Hepatocyte (in vitro differentiated cells): ENCODE measurements around the gene TNFRSF4. TPM values are rescaled to one million over a fixed set of nuclear protein-coding genes. Genes with fewer than 3 reads are reported as not detected.

Experiments used
- DNase-seq: peaks from one replicate; pipeline ENCODE4 v3.0.0-alpha.2; 2016; ENCODE audit warnings: low spot score
- H2AFZ ChIP-seq: fragments of 200-600 bp; sonication (generic); 2 replicates; pipeline ENCODE4 v1.6.0; 2016; ENCODE audit warnings: antibody characterized with exemption, mild to moderate bottlenecking
- H3K27ac ChIP-seq: fragments of 200-600 bp; sonication (generic); 2 replicates; pipeline ENCODE4 v1.5.1; 2016; ENCODE audit warnings: mild to moderate bottlenecking
- H3K27me3 ChIP-seq: fragments of 200-600 bp; sonication (generic); 2 replicates; pipeline ENCODE4 v1.6.1; 2016
- H3K36me3 ChIP-seq: fragments of 200-600 bp; sonication (generic); replicated peaks from 2 replicates; pipeline ENCODE4 v1.5.1; 2016; ENCODE audit warnings: low read depth; ENCODE audit not compliant: insufficient read depth
- H3K4me1 ChIP-seq: fragments of 200-600 bp; sonication (generic); 2 replicates; pipeline ENCODE4 v1.5.1; 2016; ENCODE audit warnings: mild to moderate bottlenecking, moderate library complexity; ENCODE audit not compliant: insufficient read depth
- H3K4me2 ChIP-seq: fragments of 200-600 bp; sonication (generic); 2 replicates; pipeline ENCODE4 v1.6.0; 2016
- H3K4me3 ChIP-seq: fragments of 200-600 bp; sonication (generic); 2 replicates; pipeline ENCODE4 v1.5.1; 2016; ENCODE audit warnings: mild to moderate bottlenecking
- H3K79me2 ChIP-seq: fragments of 200-600 bp; sonication (generic); 2 replicates; pipeline ENCODE4 v1.6.0; 2017; ENCODE audit warnings: mild to moderate bottlenecking
- H3K9me2 ChIP-seq: fragments of 200-600 bp; sonication (generic); replicated peaks from 2 replicates; pipeline ENCODE4 v1.6.0; 2017; ENCODE audit warnings: mild to moderate bottlenecking; ENCODE audit not compliant: insufficient read depth
- H3K9me3 ChIP-seq: fragments of 200-600 bp; sonication (generic); 2 replicates; pipeline ENCODE4 v1.5.1; 2016; ENCODE audit warnings: low read depth, mild to moderate bottlenecking
- H4K20me1 ChIP-seq: fragments of 200-600 bp; sonication (generic); 2 replicates; pipeline ENCODE4 v1.6.0; 2016; ENCODE audit warnings: mild to moderate bottlenecking; ENCODE audit not compliant: insufficient read depth, poor library complexity, severe bottlenecking
- CTCF ChIP-seq: fragments of 200-600 bp; sonication (generic); IDR thresholded peaks from 2 replicates; pipeline ENCODE4 v1.5.1; 2016; ENCODE audit warnings: antibody characterized with exemption, mild to moderate bottlenecking; ENCODE audit not compliant: poor library complexity
- EZH2 ChIP-seq: fragments of 200-600 bp; sonication (generic); IDR thresholded peaks from 2 replicates; pipeline ENCODE4 v1.6.1; 2016; ENCODE audit warnings: antibody characterized with exemption, mild to moderate bottlenecking, borderline replicate concordance
- EZH2phosphoT487 ChIP-seq: fragments of 200-600 bp; sonication (generic); IDR thresholded peaks from one replicate; pipeline ENCODE4 v1.6.1; 2018; ENCODE audit warnings: antibody characterized with exemption, mild to moderate bottlenecking, low read depth, moderate library complexity; ENCODE audit not compliant: unreplicated experiment, severe bottlenecking
- WGBS: methylation state at CpG from one replicate; pipeline ENCODE4 v1.1.6; 2016; ENCODE audit warnings: low lambda C conversion rate; ENCODE audit errors: missing lambda C conversion rate; 5-methylcytosine and 5-hydroxymethylcytosine counted together
- polyA plus RNA-seq: library from polyadenylated mRNA; unstranded; fragments of >200 nt; fragmentation: Nextera tagmentation; extraction: Ambion mirVana; gene quantifications from 2 replicates; pipeline ENCODE4 v1.2.1, GENCODE V29; 2016
- total RNA-seq: library from RNA; depleted of rRNA; stranded (reverse); fragments of >200 nt; gene quantifications from 2 replicates; pipeline ENCODE4 v1.2.3, GENCODE V29; 2014

The TNFRSF4 gene
- total and polyA plus RNA-seq, 2 experiments from 2014 or later = not detected

DNA sequence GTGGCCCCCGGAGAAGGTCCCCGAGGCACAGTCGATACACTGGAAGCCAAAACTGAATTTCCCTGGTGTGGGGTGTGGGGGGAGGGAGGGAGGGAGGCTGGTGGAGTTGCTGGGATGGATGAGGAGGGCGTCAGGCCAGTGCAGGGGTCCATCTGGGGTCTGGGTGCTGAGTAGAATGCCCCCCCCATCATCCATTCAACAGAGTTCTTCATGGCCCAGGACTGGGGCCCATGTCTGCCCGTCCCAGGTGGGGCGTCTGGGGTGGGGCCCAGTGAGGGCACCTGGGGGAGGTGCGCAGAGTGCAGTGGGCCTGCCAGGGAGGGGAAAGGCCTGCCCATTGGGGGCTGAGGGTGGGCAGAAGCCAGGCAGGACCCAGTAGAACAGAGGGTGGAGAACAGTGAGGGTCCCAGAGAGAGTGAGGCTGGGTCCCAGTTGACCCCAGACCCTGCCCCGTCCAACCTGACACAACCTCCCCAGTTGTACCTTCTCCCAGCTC lies 9.5 kb downstream of the TNFRSF4 start:
- Histone ChIP-seq H3K4me2 (no peak overlapping the region), H3K9me2 (no peaks in the 10 kb centered on the region), H3K79me2 (no peaks in the 10 kb centered on the region), H3K4me3 (no peak overlapping the region), H2AFZ (no peak overlapping the region), H3K36me3 (no peaks in the 10 kb centered on the region), H3K4me1 (peaks cover 17% of the 10 kb centered on the region), H3K27me3 (peaks cover 23% of the 10 kb centered on the region), H3K27ac (no peak overlapping the region), H3K9me3 (no peaks in the 10 kb centered on the region), H4K20me1 (no peaks in the 10 kb centered on the region)
- TF ChIP-seq EZH2phosphoT487 (no peak), EZH2 (no peak), CTCF (no peak)
- DNase-seq = no peak
- WGBS = 90% methylated on average over 5 of the region's 8 CpGs

GRCh38 chr1:1203561-1204424 lies 10.2 kb downstream of the TNFRSF4 start:
- H3K4me2 ChIP-seq = no peak overlapping the region
- H3K27me3 ChIP-seq = peaks cover 23% of the 10 kb centered on the region
- H2AFZ ChIP-seq = no peak overlapping the region
- no peak for TF ChIP-seq EZH2phosphoT487
- no peak for TF ChIP-seq CTCF
- no peak for TF ChIP-seq EZH2
- no peaks in the 10 kb centered on the region for H3K9me3 ChIP-seq
- no peaks in the 10 kb centered on the region for H3K79me2 ChIP-seq
- no peaks in the 10 kb centered on the region for H3K9me2 ChIP-seq
- H3K27ac ChIP-seq = no peak overlapping the region
- no peak overlapping the region for H3K4me3 ChIP-seq
- WGBS = 90% methylated on average over 49 of the region's 49 CpGs
- H4K20me1 ChIP-seq = no peaks in the 10 kb centered on the region
- H3K4me1 ChIP-seq = peaks cover 15% of the 10 kb centered on the region
- DNase-seq = no peak
- no peaks in the 10 kb centered on the region for H3K36me3 ChIP-seq

GRCh38 chr1:1202831-1203560 lies 11.0 kb downstream of the TNFRSF4 start:
- Histone ChIP-seq H3K79me2 (no peaks in the 10 kb centered on the region), H3K4me3 (no peak overlapping the region), H2AFZ (no peak overlapping the region), H3K4me2 (no peak overlapping the region), H3K27ac (no peak overlapping the region), H3K4me1 (peaks cover 8% of the 10 kb centered on the region), H3K9me2 (no peaks in the 10 kb centered on the region), H4K20me1 (no peaks in the 10 kb centered on the region), H3K9me3 (no peaks in the 10 kb centered on the region), H3K27me3 (peaks cover 23% of the 10 kb centered on the region), H3K36me3 (no peaks in the 10 kb centered on the region)
- 82% methylated on average over 21 of the region's 27 CpGs for WGBS
- TF ChIP-seq EZH2phosphoT487 = no peak
- no peak for TF ChIP-seq EZH2
- no peak for TF ChIP-seq CTCF
- DNase-seq = no peak
